ENCODE measurements around the gene KCNIP3. TPM values are rescaled to one million over a fixed set of nuclear protein-coding genes. Genes with fewer than 3 reads are reported as not detected.

The KCNIP3 gene
- total and polyA plus RNA-seq, 4 donors, result 0.26 to 1.1 (median 0.62) TPM

- Histone ChIP-seq H3K4me1 (ENCODE audit: control insufficient read depth in 4 of 4, insufficient read depth in 4 of 4, low read length in 3 of 4) (peaks cover 3 to 15% (median 11%) of the 10 kb centered on the region in 4 donors), H3K9ac (ENCODE audit: low read depth in 1 of 2, low read length in 2 of 2) (no peak overlapping the region), H3K27ac (ENCODE audit: low read depth in 1 of 2, low read length in 2 of 2) (no peak overlapping the region), H3K36me3 (ENCODE audit: control insufficient read depth in 4 of 4, insufficient read depth in 3 of 4, low read depth in 1 of 4, low read length in 3 of 4) (no peaks in the 10 kb centered on the region), H3K27me3 (ENCODE audit: control insufficient read depth in 4 of 4, insufficient read depth in 4 of 4, low read length in 3 of 4) (no peaks in the 10 kb centered on the region), H3K9me3 (ENCODE audit: control insufficient read depth in 4 of 4, low read length in 3 of 4) (no peaks in the 10 kb centered on the region), H3K4me3 (ENCODE audit: low read depth in 1 of 3, low read length in 3 of 3) (no peak overlapping the region)
- TF ChIP-seq SP1 (IDR thresholded peaks at IDR 0.05), result no peak
- TF ChIP-seq NR2F2 (IDR thresholded peaks at IDR 0.05), result no peak
- no peak for TF ChIP-seq FOXA1 (IDR thresholded peaks at IDR 0.05)
- no peak for TF ChIP-seq GABPA (IDR thresholded peaks at IDR 0.05 in 1 of 2, conservative IDR thresholded peaks at IDR 0.05 in 1 of 2)
- no peak for TF ChIP-seq CTCF (IDR thresholded peaks at IDR 0.05; ENCODE audit: low read depth, low read length, missing input control)
- TF ChIP-seq TAF1 (conservative IDR thresholded peaks at IDR 0.05), result no peak
- TF ChIP-seq, protein P1, sequence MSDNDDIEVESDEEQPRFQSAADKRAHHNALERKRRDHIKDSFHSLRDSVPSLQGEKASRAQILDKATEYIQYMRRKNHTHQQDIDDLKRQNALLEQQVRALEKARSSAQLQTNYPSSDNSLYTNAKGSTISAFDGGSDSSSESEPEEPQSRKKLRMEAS (IDR thresholded peaks at IDR 0.05), result no peak
- no peak for TF ChIP-seq REST (IDR thresholded peaks at IDR 0.05)
- TF ChIP-seq, protein P2, sequence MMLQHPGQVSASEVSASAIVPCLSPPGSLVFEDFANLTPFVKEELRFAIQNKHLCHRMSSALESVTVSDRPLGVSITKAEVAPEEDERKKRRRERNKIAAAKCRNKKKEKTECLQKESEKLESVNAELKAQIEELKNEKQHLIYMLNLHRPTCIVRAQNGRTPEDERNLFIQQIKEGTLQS (IDR thresholded peaks at IDR 0.05), result no peak
- WGBS, result 70% methylated on average over 12 of the region's 12 CpGs
- no peak for DNase-seq (ENCODE audit: low spot score)
Measured at GRCh38 chr2:95348609-95349567, 51.7 kb downstream of the KCNIP3 start.

DNA sequence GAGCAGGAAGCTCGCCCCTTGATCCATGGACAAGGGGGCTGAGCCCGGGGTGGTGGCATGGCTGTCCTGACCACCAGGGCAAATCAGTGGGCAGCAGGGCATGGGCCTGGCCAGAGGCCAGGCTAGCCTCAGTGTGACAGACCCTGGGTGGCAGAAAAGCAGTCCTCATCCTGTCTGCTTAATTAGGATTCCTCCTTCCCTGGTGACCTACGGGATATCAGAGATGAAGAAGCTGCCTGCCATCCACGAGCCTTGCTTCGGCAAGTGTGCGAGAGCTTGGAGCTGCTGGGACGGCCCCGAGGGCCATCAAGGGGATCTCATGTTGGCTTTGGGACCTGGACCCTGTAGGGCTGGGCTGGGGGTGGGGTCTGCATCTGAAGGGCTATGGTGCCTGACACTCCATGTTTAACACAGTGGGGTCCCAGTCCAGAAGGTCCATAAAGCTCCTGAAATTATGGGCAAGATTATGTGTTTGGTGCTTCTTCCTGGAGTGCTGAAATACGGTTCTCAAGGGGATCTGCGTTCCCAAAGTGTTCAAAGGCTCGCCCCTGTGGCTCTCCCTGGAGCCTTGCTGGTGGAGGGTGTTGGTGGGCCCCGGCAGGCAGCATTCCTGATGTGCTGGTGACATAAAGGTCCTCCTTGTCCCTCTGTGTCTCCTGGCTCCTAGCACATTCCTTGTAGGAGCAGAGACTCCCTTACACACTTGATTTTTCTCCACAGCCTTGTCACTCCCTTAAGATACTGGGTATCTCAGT lies 52.6 kb downstream of the KCNIP3 start:
- peaks cover 3 to 15% (median 11%) of the 10 kb centered on the region in 4 donors for H3K4me1 ChIP-seq (ENCODE audit: control insufficient read depth in 4 of 4, insufficient read depth in 4 of 4, low read length in 3 of 4)
- DNase-seq (ENCODE audit: low spot score), result no peak
- H3K9me3 ChIP-seq (ENCODE audit: control insufficient read depth in 4 of 4, low read length in 3 of 4), result no peaks in the 10 kb centered on the region
- H3K9ac ChIP-seq (ENCODE audit: low read depth in 1 of 2, low read length in 2 of 2), result no peak overlapping the region
- no peaks in the 10 kb centered on the region for H3K27me3 ChIP-seq (ENCODE audit: control insufficient read depth in 4 of 4, insufficient read depth in 4 of 4, low read length in 3 of 4)
- no peaks in the 10 kb centered on the region for H3K36me3 ChIP-seq (ENCODE audit: control insufficient read depth in 4 of 4, insufficient read depth in 3 of 4, low read depth in 1 of 4, low read length in 3 of 4)
- H3K27ac ChIP-seq (ENCODE audit: low read depth in 1 of 2, low read length in 2 of 2), result no peak overlapping the region
- H3K4me3 ChIP-seq (ENCODE audit: low read depth in 1 of 3, low read length in 3 of 3), result no peak overlapping the region
- 90% methylated on average over 12 of the region's 12 CpGs for WGBS
- TF ChIP-seq, protein P1 (IDR thresholded peaks at IDR 0.05), result no peak
- no peak for TF ChIP-seq SP1 (IDR thresholded peaks at IDR 0.05)
- no peak for TF ChIP-seq CTCF (IDR thresholded peaks at IDR 0.05; ENCODE audit: low read depth, low read length, missing input control)
- TF ChIP-seq JUND (IDR thresholded peaks at IDR 0.05), result no peak
- no peak for TF ChIP-seq FOXA1 (IDR thresholded peaks at IDR 0.05)
- TF ChIP-seq RXRA (IDR thresholded peaks at IDR 0.05), result no peak
- no peak for TF ChIP-seq HNF4A (conservative IDR thresholded peaks at IDR 0.05)
- no peak for TF ChIP-seq NR2F2 (IDR thresholded peaks at IDR 0.05)
- TF ChIP-seq FOXA2 (IDR thresholded peaks at IDR 0.05), result no peak
- TF ChIP-seq TAF1 (conservative IDR thresholded peaks at IDR 0.05), result no peak
- TF ChIP-seq EGR1 (IDR thresholded peaks at IDR 0.05; ENCODE audit: low read depth in 2 of 2), result no peak
- no peak for TF ChIP-seq YY1 (IDR thresholded peaks at IDR 0.05)
- no peak for TF ChIP-seq GABPA (IDR thresholded peaks at IDR 0.05 in 1 of 2, conservative IDR thresholded peaks at IDR 0.05 in 1 of 2)
- TF ChIP-seq, protein P3, sequence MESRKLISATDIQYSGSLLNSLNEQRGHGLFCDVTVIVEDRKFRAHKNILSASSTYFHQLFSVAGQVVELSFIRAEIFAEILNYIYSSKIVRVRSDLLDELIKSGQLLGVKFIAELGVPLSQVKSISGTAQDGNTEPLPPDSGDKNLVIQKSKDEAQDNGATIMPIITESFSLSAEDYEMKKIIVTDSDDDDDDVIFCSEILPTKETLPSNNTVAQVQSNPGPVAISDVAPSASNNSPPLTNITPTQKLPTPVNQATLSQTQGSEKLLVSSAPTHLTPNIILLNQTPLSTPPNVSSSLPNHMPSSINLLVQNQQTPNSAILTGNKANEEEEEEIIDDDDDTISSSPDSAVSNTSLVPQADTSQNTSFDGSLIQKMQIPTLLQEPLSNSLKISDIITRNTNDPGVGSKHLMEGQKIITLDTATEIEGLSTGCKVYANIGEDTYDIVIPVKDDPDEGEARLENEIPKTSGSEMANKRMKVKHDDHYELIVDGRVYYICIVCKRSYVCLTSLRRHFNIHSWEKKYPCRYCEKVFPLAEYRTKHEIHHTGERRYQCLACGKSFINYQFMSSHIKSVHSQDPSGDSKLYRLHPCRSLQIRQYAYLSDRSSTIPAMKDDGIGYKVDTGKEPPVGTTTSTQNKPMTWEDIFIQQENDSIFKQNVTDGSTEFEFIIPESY (IDR thresholded peaks at IDR 0.05), result no peak
- no peak for TF ChIP-seq HNF4G (IDR thresholded peaks at IDR 0.05)
- TF ChIP-seq, protein P2 (IDR thresholded peaks at IDR 0.05), result no peak
- TF ChIP-seq RAD21 (IDR thresholded peaks at IDR 0.05), result no peak

Data from liver (tissue), 9 donors.